Fibroblast of lung (primary cell): ENCODE data around the gene THAP11. TPM values are rescaled to one million over a fixed set of nuclear protein-coding genes. Genes with fewer than 3 reads are reported as not detected.
A peak's percentile ranks its signal among the peaks of the same experiment; 100 is the strongest.

Experiments used
- DNase-seq, 2 donors: peaks; one replicate each; pipeline versions ENCODE4 v3.0.0 to v3.0.0-alpha.2; 2010; ENCODE audit warnings: low read depth in 2 of 2
- H2AFZ ChIP-seq: 2 replicates; pipeline ENCODE4 v1.5.1; 2012; ENCODE audit warnings: low read length, control low read depth, inconsistent platforms
- H3K27ac ChIP-seq: 2 replicates; pipeline ENCODE4 v1.5.1; 2011; ENCODE audit warnings: low read length, control low read depth; ENCODE audit not compliant: insufficient read depth
- H3K27me3 ChIP-seq: 2 replicates; pipeline ENCODE4 v1.5.1; 2011; ENCODE audit warnings: mild to moderate bottlenecking, low read length; ENCODE audit not compliant: control insufficient read depth, insufficient read depth
- H3K36me3 ChIP-seq: 2 replicates; pipeline ENCODE4 v1.5.1; 2011; ENCODE audit warnings: low read length; ENCODE audit not compliant: control insufficient read depth, insufficient read depth
- H3K4me1 ChIP-seq: 2 replicates; pipeline ENCODE4 v1.5.1; 2011; ENCODE audit warnings: low read length; ENCODE audit not compliant: control insufficient read depth, insufficient read depth; ENCODE audit errors: extremely low read depth
- H3K4me2 ChIP-seq: 2 replicates; pipeline ENCODE4 v1.5.1; 2011; ENCODE audit warnings: low read length, control low read depth; ENCODE audit not compliant: insufficient read depth; ENCODE audit errors: extremely low read depth
- H3K4me3 ChIP-seq, 4 experiments: fragments of 200-600 bp in 1 of 4; sonication (generic) in 1 of 4; replicated peaks in 1 of 4; 2 replicates each; pipeline ENCODE4 v1.5.1; 2011 to 2016; ENCODE audit warnings: low read length in 4 of 4, low read depth in 3 of 4, mild to moderate bottlenecking in 3 of 4, control low read depth in 2 of 4, inconsistent platforms in 1 of 4, mixed read lengths in 1 of 4; ENCODE audit not compliant: insufficient read depth in 1 of 4; ENCODE audit errors: control extremely low read depth in 1 of 4
- H3K79me2 ChIP-seq: 2 replicates; pipeline ENCODE4 v1.5.1; 2012; ENCODE audit warnings: mild to moderate bottlenecking, low read length, inconsistent platforms; ENCODE audit not compliant: control insufficient read depth, insufficient read depth
- H3K9ac ChIP-seq: 2 replicates; pipeline ENCODE4 v1.5.1; 2011; ENCODE audit warnings: mild to moderate bottlenecking, low read length, control low read depth; ENCODE audit not compliant: insufficient read depth
- H3K9me3 ChIP-seq: 2 replicates; pipeline ENCODE4 v1.5.1; 2012; ENCODE audit warnings: low read depth, low read length; ENCODE audit not compliant: control insufficient read depth, insufficient read depth
- H4K20me1 ChIP-seq: 2 replicates; pipeline ENCODE4 v1.5.1; 2011; ENCODE audit warnings: low read length; ENCODE audit not compliant: control insufficient read depth, insufficient read depth; ENCODE audit errors: extremely low read depth
- EZH2 ChIP-seq: IDR thresholded peaks from 2 replicates; pipeline ENCODE4 v1.5.1; 2012; ENCODE audit warnings: low read length, control low read depth, mild to moderate bottlenecking; ENCODE audit errors: missing control alignments
- polyA plus RNA-seq, 2 donors: library from polyadenylated mRNA; depleted of rRNA in 1 of 2; stranded (reverse) in 1 of 2; unstranded in 1 of 2; fragments of >200 nt; gene quantifications; 2 replicates each; pipeline ENCODE4 v1.2.1, GENCODE V29; 2011 to 2012; ENCODE audit warnings: missing spikeins in 1 of 2
- total RNA-seq: library from RNA; depleted of rRNA; stranded (reverse); fragments of >200 nt; gene quantifications from 2 replicates; pipeline ENCODE4 v1.2.1, GENCODE V29; 2014
- TF ChIP-seq, protein P1 (sequence below), 2 donors: IDR thresholded peaks in 1 of 2; conservative IDR thresholded peaks in 1 of 2; 1 replicate in 1 of 2; 2 replicates in 1 of 2; pipeline ENCODE4 v1.5.1; 2011 to 2012; ENCODE audit warnings: low read length in 2 of 2, control low read depth in 1 of 2, inconsistent platforms in 1 of 2, low read depth in 1 of 2, mild to moderate bottlenecking in 1 of 2

The THAP11 gene
- total and polyA plus RNA-seq, 2 donors (not counting 1 experiment from before 2014, with no cell fraction given): 16.0 to 37.7 TPM

DNA sequence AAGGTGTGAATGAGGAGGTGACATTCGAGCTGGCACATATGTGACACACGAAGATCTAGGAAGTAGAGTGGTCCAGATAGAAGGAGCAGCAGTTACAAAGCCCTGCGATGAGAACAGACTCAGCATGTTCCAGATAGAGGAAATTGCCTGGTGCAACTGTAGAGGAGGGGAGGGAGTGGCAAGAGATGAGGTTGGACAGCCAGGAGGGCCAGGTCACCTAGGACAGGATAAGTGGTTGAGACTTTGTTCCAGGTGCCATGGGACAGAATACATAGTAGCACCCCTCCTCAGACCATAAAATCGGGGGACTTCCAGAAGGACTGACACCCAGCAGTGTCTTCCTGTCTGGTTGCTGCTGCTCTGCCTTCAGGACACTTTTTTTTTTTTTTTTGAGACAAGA lies 16.4 kb downstream of the THAP11 start:
- Histone ChIP-seq H4K20me1 (peaks cover 3% of the 10 kb centered on the region), H3K9me3 (no peaks in the 10 kb centered on the region), H3K27ac (peak overlapping the region; percentile 99), H3K79me2 (peaks cover 90% of the 10 kb centered on the region), H3K9ac (peak overlapping the region; percentile 39), H3K4me1 (peaks cover 39% of the 10 kb centered on the region), H3K27me3 (no peaks in the 10 kb centered on the region), H3K4me2 (peak overlapping the region; percentile 8), H3K36me3 (peaks cover 6% of the 10 kb centered on the region), H2AFZ (no peak overlapping the region), H3K4me3 (no peak overlapping the region)
- TF ChIP-seq EZH2: no peak
- TF ChIP-seq, protein P1, sequence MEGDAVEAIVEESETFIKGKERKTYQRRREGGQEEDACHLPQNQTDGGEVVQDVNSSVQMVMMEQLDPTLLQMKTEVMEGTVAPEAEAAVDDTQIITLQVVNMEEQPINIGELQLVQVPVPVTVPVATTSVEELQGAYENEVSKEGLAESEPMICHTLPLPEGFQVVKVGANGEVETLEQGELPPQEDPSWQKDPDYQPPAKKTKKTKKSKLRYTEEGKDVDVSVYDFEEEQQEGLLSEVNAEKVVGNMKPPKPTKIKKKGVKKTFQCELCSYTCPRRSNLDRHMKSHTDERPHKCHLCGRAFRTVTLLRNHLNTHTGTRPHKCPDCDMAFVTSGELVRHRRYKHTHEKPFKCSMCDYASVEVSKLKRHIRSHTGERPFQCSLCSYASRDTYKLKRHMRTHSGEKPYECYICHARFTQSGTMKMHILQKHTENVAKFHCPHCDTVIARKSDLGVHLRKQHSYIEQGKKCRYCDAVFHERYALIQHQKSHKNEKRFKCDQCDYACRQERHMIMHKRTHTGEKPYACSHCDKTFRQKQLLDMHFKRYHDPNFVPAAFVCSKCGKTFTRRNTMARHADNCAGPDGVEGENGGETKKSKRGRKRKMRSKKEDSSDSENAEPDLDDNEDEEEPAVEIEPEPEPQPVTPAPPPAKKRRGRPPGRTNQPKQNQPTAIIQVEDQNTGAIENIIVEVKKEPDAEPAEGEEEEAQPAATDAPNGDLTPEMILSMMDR (conservative IDR thresholded peaks at IDR 0.05 in 1 of 2, IDR thresholded peaks at IDR 0.05 in 1 of 2; ENCODE audit: low read depth in 1 of 2, low read length in 2 of 2): no peak
- DNase-seq: no peak

DNA sequence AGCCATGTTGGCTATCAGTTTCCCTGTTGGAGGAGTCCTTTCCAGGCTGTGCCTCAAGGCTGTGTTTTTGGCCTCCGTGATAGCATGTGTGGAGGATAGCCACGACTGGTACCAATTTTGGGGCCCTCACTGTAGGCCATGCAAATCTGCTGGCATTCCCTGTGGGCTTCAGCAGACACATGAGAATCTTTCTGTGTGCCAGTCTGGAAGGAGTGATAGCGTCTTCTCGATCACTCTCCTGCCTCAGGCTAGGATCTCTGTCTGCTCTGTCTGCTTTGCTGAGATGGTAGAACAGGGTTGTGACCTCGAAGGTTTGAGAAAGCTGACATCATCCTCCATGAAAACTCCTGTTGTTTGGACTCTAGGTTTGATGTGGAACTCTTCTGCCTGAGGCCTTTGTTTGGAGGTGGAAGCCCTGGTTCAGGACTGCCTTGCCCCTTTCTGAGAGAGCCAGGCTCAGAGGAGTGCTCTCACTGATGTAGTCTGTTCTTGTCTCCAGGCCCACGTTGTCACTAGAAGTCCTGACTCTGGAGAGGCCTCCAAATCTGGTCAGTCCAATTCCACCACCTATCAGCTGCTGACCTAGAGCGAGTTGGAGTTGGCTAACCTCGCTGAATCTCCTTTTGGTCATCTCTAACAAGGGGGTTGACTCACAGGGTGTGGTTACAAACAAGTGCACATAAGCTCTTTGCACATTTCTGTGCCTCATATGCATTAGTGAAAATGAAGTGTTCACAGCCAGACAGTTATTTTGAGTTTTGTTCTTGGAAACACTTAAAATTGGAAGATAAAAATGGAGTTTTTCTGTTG lies 18.7 kb downstream of the THAP11 start:
- Histone ChIP-seq H3K79me2 (peaks cover 85% of the 10 kb centered on the region), H3K9me3 (no peaks in the 10 kb centered on the region), H2AFZ (no peak overlapping the region), H3K36me3 (peaks cover 6% of the 10 kb centered on the region), H3K9ac (no peak overlapping the region), H3K27ac (peak overlapping the region; percentile 77), H3K4me3 (no peak overlapping the region), H3K27me3 (no peaks in the 10 kb centered on the region), H4K20me1 (peaks cover 3% of the 10 kb centered on the region), H3K4me2 (peak overlapping the region; percentile 30), H3K4me1 (peaks cover 44% of the 10 kb centered on the region)
- DNase-seq: peak; percentile 50 to 72
- TF ChIP-seq, protein P1 (conservative IDR thresholded peaks at IDR 0.05 in 1 of 2, IDR thresholded peaks at IDR 0.05 in 1 of 2; ENCODE audit: low read depth in 1 of 2, low read length in 2 of 2): no peak

DNA sequence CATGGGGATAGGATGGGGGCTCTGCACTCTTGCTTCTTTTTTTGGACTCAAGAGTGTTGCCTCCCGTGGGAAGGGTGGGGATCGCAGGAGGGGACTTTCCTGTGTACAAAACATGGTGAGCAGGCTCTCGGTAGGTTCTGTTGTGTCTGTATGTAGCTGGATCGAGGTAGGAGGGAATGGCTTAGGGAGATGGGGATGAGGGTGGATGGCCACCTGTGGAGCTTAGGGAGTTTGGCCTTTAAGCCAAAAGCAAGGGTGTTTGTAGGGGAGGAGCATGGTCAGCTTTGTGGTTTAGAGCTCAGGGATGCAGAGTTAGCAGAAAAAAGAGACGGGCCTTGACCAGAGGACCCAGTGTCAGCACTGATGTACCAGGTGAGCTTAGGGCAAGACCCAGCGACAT lies 19.8 kb downstream of the THAP11 start:
- peaks cover 10% of the 10 kb centered on the region for H3K36me3 ChIP-seq
- DNase-seq: no peak
- peak overlapping the region; percentile 63 for H3K27ac ChIP-seq
- no peaks in the 10 kb centered on the region for H3K9me3 ChIP-seq
- H3K9ac ChIP-seq: no peak overlapping the region
- H3K4me3 ChIP-seq: no peak overlapping the region
- H2AFZ ChIP-seq: no peak overlapping the region
- H3K27me3 ChIP-seq: no peaks in the 10 kb centered on the region
- peaks cover 76% of the 10 kb centered on the region for H3K79me2 ChIP-seq
- peaks cover 42% of the 10 kb centered on the region for H3K4me1 ChIP-seq
- H4K20me1 ChIP-seq: peaks cover 3% of the 10 kb centered on the region
- no peak for TF ChIP-seq EZH2
- TF ChIP-seq, protein P1 (conservative IDR thresholded peaks at IDR 0.05 in 1 of 2, IDR thresholded peaks at IDR 0.05 in 1 of 2; ENCODE audit: low read depth in 1 of 2, low read length in 2 of 2): no peak
- H3K4me2 ChIP-seq: no peak overlapping the region
